ENCODE results near the gene VMAC. TPM values are rescaled to one million over a fixed set of nuclear protein-coding genes. Genes with fewer than 3 reads are reported as not detected.

VMAC gene
- total RNA-seq, 1 donor from 2014 or later = 3.9 TPM

- DNase-seq (ENCODE audit: low read depth) = no peak
- Mint-ChIP-seq H3K9me3 (ENCODE audit: unreplicated experiment) (no peaks in the 10 kb centered on the region), H3K4me3 (ENCODE audit: unreplicated experiment) (peak overlapping the region; percentile 5), H3K27ac (ENCODE audit: unreplicated experiment) (no peak overlapping the region), H3K4me1 (ENCODE audit: low read depth, unreplicated experiment) (peaks cover 39% of the 10 kb centered on the region), H3K36me3 (ENCODE audit: low read depth, unreplicated experiment) (peaks cover 4% of the 10 kb centered on the region), H3K27me3 (ENCODE audit: low read depth, unreplicated experiment) (no peaks in the 10 kb centered on the region)
- H3K4me1 ChIP-seq (ENCODE audit: insufficient read depth, low read length) = peaks cover 31% of the 10 kb centered on the region
- no peaks in the 10 kb centered on the region for H3K27me3 ChIP-seq (ENCODE audit: insufficient read depth, low read length)
- no peak overlapping the region for H3K9ac ChIP-seq (ENCODE audit: low read length)
- no peaks in the 10 kb centered on the region for H3K36me3 ChIP-seq (ENCODE audit: insufficient read depth, low read length)
- H3K9me3 ChIP-seq (ENCODE audit: insufficient read depth, low read depth, low read length) = no peaks in the 10 kb centered on the region
- no peak overlapping the region for H3K4me3 ChIP-seq (ENCODE audit: insufficient read depth, low read depth, low read length)
- no peak overlapping the region for H2AFZ ChIP-seq (ENCODE audit: low read depth, low read length)
- TF ChIP-seq CTCF (IDR thresholded peaks at IDR 0.05; ENCODE audit: insufficient read depth, low read depth, low read length) (no peak), EZH2 (IDR thresholded peaks at IDR 0.05; ENCODE audit: insufficient read depth, low read length) (no peak)
- peaks cover 96% of the 10 kb centered on the region for H3K79me2 ChIP-seq (ENCODE audit: insufficient read depth, low read length)
- H3K27ac ChIP-seq (ENCODE audit: low read depth, low read length) = no peak overlapping the region
- no peak overlapping the region for H3K4me2 ChIP-seq (ENCODE audit: low read length)
- H4K20me1 ChIP-seq (ENCODE audit: insufficient read depth, low read length) = peaks cover 95% of the 10 kb centered on the region
- FAIRE-seq = no peak
Observed at GRCh38 chr19:5958074-5958850, 53.6 kb downstream of the VMAC start.

- Histone ChIP-seq H2AFZ (ENCODE audit: low read depth, low read length) (no peak overlapping the region), H3K4me2 (ENCODE audit: low read length) (no peak overlapping the region), H3K4me1 (ENCODE audit: insufficient read depth, low read length) (peaks cover 27% of the 10 kb centered on the region), H3K79me2 (ENCODE audit: insufficient read depth, low read length) (peaks cover 96% of the 10 kb centered on the region), H4K20me1 (ENCODE audit: insufficient read depth, low read length) (peaks cover 95% of the 10 kb centered on the region), H3K27me3 (ENCODE audit: insufficient read depth, low read length) (no peaks in the 10 kb centered on the region), H3K36me3 (ENCODE audit: insufficient read depth, low read length) (no peaks in the 10 kb centered on the region), H3K4me3 (ENCODE audit: insufficient read depth, low read depth, low read length) (no peak overlapping the region), H3K9ac (ENCODE audit: low read length) (no peak overlapping the region), H3K27ac (ENCODE audit: low read depth, low read length) (no peak overlapping the region), H3K9me3 (ENCODE audit: insufficient read depth, low read depth, low read length) (no peaks in the 10 kb centered on the region)
- FAIRE-seq = no peak
- Mint-ChIP-seq H3K4me1 (ENCODE audit: low read depth, unreplicated experiment) (peaks cover 34% of the 10 kb centered on the region), H3K9me3 (ENCODE audit: unreplicated experiment) (no peaks in the 10 kb centered on the region), H3K36me3 (ENCODE audit: low read depth, unreplicated experiment) (peaks cover 4% of the 10 kb centered on the region), H3K4me3 (ENCODE audit: unreplicated experiment) (no peak overlapping the region), H3K27me3 (ENCODE audit: low read depth, unreplicated experiment) (no peaks in the 10 kb centered on the region), H3K27ac (ENCODE audit: unreplicated experiment) (no peak overlapping the region)
- no peak for DNase-seq (ENCODE audit: low read depth)
- TF ChIP-seq EZH2 (IDR thresholded peaks at IDR 0.05; ENCODE audit: insufficient read depth, low read length) (no peak), CTCF (IDR thresholded peaks at IDR 0.05; ENCODE audit: insufficient read depth, low read depth, low read length) (no peak)
Observed at GRCh38 chr19:5958851-5959122, 54.1 kb downstream of the VMAC start.

GRCh38 chr19:5959260-5960004 lies 54.8 kb downstream of the VMAC start:
- H4K20me1 ChIP-seq (ENCODE audit: insufficient read depth, low read length) = peaks cover 96% of the 10 kb centered on the region
- H3K4me2 ChIP-seq (ENCODE audit: low read length) = no peak overlapping the region
- H3K9ac ChIP-seq (ENCODE audit: low read length) = no peak overlapping the region
- no peaks in the 10 kb centered on the region for H3K9me3 ChIP-seq (ENCODE audit: insufficient read depth, low read depth, low read length)
- DNase-seq (ENCODE audit: low read depth) = no peak
- H3K27me3 Mint-ChIP-seq (ENCODE audit: low read depth, unreplicated experiment) = no peaks in the 10 kb centered on the region
- H3K36me3 Mint-ChIP-seq (ENCODE audit: low read depth, unreplicated experiment) = peaks cover 4% of the 10 kb centered on the region
- H3K4me3 Mint-ChIP-seq (ENCODE audit: unreplicated experiment) = no peak overlapping the region
- peaks cover 20% of the 10 kb centered on the region for H3K4me1 ChIP-seq (ENCODE audit: insufficient read depth, low read length)
- H3K27me3 ChIP-seq (ENCODE audit: insufficient read depth, low read length) = no peaks in the 10 kb centered on the region
- no peak for FAIRE-seq
- peaks cover 96% of the 10 kb centered on the region for H3K79me2 ChIP-seq (ENCODE audit: insufficient read depth, low read length)
- no peaks in the 10 kb centered on the region for H3K9me3 Mint-ChIP-seq (ENCODE audit: unreplicated experiment)
- TF ChIP-seq EZH2 (IDR thresholded peaks at IDR 0.05; ENCODE audit: insufficient read depth, low read length) (no peak), CTCF (IDR thresholded peaks at IDR 0.05; ENCODE audit: insufficient read depth, low read depth, low read length) (no peak)
- no peak overlapping the region for H3K27ac ChIP-seq (ENCODE audit: low read depth, low read length)
- H3K4me1 Mint-ChIP-seq (ENCODE audit: low read depth, unreplicated experiment) = peaks cover 30% of the 10 kb centered on the region
- no peaks in the 10 kb centered on the region for H3K36me3 ChIP-seq (ENCODE audit: insufficient read depth, low read length)
- H2AFZ ChIP-seq (ENCODE audit: low read depth, low read length) = no peak overlapping the region
- no peak overlapping the region for H3K27ac Mint-ChIP-seq (ENCODE audit: unreplicated experiment)
- H3K4me3 ChIP-seq (ENCODE audit: insufficient read depth, low read depth, low read length) = no peak overlapping the region
